ENCODE measurements around the gene ITFG2. TPM values are rescaled to one million over a fixed set of nuclear protein-coding genes. Genes with fewer than 3 reads are reported as not detected.

Gene ITFG2
- total and polyA plus RNA-seq, 2 of the 13 experiments (the other 11 are each of a cell fraction or from before 2014, with no cell fraction given), result 14.8 to 15.5 TPM

GRCh38 chr12:2795291-2796186, 16.9 kb upstream of the ITFG2 start (continued):
- TF ChIP-seq ZNF749 (CRISPR knock-in tag; IDR thresholded peaks at IDR 0.05; ENCODE audit: borderline replicate concordance), result peak; percentile 34; the same call in 1 of the 2 replicates
- TF ChIP-seq ZNF768 (CRISPR knock-in tag; IDR thresholded peaks at IDR 0.05), result peak; percentile 30; the same call in 1 of the 2 replicates
- TF ChIP-seq NFE2L2 (IDR thresholded peaks at IDR 0.05; ENCODE audit: low read length), result no peak
- no peak for TF ChIP-seq MIXL1 (CRISPR knock-in tag; IDR thresholded peaks at IDR 0.05)
- TF ChIP-seq TGIF2 (CRISPR knock-in tag; IDR thresholded peaks at IDR 0.05), result peak; percentile 48; the same call in 1 of the 2 replicates
- TF ChIP-seq HMGXB4 (CRISPR knock-in tag; IDR thresholded peaks at IDR 0.05; ENCODE audit: borderline replicate concordance in 1 of 2, low read depth in 1 of 2), result peak; percentile 50 to 62; a peak in 3 of 4 replicates
- TF ChIP-seq ZGPAT (CRISPR knock-in tag; IDR thresholded peaks at IDR 0.05), result peak; percentile 41; the same call in 1 of the 2 replicates
- 0 out of 2 replicates have a peak, but pooled peaks have one; percentile 54 for TF ChIP-seq TSC22D2 (CRISPR knock-in tag; IDR thresholded peaks at IDR 0.05; ENCODE audit: borderline replicate concordance)
- 0 out of 2 replicates have a peak, but pooled peaks have one; percentile 8 for TF ChIP-seq ZNF782 (CRISPR knock-in tag; IDR thresholded peaks at IDR 0.05; ENCODE audit: borderline replicate concordance)
- TF ChIP-seq ZNF142 (CRISPR knock-in tag; IDR thresholded peaks at IDR 0.05), result peak; percentile 29; the same call in 1 of the 2 replicates
